ENCODE data around the gene THOC5.
"Not testable (repeated sequence)": the region's sequence is repeated elsewhere in the genome, so short reads cannot be mapped to it uniquely, and the experiment has no call there.

THOC5 gene

DNA sequence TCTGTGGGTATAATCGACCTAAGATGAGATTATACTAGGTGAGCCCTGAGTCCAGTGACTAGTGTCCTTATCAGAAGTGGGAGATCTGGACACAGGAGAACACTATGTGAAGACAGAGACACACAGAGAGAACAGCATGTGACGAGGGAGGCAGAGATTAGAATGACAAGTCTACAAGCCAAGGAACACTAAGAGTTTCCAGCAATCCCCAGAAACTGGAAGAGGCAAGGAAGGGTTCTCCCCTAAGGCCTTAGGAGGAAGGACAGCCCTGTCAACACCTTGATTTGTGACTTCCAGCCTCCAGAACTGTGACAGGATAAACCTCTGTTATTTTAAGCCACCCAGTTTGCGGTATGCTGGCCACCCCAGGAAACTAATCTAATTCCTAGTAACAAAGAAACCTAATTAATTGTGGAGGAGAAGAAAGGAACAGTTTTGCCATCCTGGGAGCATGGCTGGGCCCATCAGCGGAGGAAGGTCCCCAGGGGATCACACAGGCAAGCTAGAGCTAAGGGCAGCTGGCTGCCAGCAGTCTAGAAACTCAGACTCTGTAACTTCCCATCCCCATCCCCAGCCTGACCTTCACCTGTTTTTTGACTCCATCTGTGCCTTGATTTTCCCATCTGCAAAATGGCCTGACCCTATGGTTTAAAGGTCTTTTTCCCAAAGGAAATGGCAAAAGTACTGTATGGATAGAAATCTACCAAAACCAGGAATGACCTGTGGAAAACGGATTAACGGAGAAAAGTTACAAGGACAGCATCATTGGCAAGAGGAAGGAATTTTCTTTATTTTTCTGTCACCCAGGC, 10.3 kb upstream of the THOC5 start:
- in situ Hi-C loops (cut with HindIII; ENCODE audit: low sequenced_read_pairs) = no loop called here

DNA sequence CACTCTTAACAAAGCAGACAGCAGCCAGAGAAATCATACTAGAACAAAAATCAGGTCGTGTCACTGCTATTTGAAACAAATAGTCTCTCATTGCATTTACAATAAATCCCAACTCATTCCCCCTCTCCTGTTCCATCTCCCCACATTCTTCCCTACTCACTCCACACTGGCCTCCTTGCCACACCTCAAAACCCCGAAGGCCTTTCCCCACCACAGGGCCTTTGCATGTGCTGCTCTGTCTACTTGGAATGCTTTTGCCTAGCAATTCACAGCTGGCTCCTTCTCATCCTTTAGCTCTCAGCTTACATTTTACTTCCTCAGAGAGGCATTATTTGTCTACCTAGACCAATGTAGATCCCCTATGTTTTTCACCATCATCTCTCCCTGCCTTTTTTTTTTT, 6.3 kb upstream of the THOC5 start:
- in situ Hi-C loops (cut with HindIII; ENCODE audit: low sequenced_read_pairs) = no loop called here

DNA sequence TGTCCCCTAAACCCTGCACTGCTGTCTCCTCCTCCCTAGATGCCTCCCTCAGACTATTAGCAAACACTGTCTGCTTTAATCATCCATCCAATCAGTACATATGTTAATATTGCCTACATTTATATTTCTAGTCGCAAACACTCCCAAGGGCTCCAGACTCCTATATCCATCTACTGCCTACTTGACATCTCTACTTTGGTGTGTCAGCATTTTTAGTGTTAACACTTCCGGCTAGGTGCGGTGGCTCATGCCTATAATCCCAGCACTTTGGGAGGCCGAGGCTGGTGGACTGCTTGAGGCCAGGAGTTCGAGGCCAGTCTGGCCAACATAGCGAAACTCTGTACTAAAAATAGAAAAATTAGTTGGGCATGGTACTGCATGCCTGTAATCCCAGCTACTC, 5.5 kb upstream of the THOC5 start:
- in situ Hi-C loops (cut with HindIII; ENCODE audit: low sequenced_read_pairs) = no loop called here

DNA sequence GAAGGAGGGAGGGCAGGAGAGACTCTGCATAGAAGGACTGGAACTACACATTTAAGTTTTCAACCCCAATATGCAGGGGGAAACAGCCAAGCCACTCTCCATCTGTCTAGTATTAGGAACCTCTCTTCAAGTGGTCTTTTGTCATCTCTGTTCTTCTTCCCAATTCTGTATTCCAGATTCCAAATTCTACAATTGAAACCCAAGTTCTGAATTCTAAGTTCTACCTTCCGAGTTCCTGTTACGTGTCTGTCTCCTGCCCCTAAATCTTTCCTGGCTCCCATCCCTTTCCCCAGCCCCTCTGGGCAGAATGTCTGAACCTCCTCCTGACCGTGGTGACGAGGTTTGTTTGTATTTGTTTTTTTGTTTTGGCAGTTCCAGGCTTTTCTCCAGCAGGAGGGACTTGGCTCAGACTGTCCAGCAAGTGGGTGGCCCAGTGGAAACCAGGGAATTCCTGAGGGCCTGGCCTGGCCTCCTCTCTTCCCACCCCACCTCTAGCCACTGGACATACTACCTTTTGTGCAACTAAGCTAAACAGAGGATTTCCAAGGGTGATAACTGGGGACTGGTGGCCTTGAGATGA, 1.6 kb upstream of the THOC5 start:
- in situ Hi-C loops (cut with HindIII; ENCODE audit: low sequenced_read_pairs) = no loop called here

DNA sequence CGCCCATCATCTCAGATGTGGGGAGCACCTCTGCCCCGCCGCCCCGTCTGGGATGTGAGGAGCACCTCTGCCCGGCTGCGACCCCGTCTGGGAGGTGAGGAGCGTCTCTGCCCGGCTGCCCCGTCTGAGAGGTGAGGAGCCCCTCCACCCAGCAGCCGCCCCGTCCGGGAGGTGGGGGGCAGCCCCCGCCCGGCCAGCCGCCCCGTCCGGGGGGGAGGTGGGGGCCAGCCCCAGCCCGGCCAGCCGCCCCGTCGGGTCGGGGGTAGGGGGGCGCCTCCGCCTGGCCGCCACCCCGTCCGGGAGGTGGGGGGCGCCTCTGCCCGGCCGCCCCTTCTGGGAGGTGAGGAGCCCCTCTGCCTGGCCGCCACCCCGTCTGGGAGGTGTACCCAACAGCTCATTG, 1.2 kb downstream of the THOC5 start:
- in situ Hi-C loops (cut with HindIII; ENCODE audit: low sequenced_read_pairs) = not testable (repeated sequence)

DNA sequence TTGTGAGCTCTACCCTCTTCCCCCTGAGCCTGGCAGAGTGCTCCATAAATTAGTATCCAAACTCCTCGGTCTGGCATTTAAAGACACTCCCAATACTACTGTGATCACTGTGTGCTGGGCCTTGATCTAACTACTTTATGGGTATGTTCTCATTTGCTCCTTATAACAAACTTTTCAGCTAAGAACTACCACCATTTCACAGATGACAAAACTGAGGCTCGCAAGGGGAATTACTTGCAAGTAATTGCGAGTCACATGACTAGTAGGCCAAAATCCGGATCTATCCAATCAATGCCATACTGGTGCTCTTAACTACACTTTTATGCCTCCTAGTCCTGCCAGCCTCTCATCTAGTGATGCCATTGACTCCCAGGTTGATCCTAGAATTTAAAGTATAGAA, 3.6 kb downstream of the THOC5 start:
- in situ Hi-C loops (cut with HindIII; ENCODE audit: low sequenced_read_pairs) = no loop called here

DNA sequence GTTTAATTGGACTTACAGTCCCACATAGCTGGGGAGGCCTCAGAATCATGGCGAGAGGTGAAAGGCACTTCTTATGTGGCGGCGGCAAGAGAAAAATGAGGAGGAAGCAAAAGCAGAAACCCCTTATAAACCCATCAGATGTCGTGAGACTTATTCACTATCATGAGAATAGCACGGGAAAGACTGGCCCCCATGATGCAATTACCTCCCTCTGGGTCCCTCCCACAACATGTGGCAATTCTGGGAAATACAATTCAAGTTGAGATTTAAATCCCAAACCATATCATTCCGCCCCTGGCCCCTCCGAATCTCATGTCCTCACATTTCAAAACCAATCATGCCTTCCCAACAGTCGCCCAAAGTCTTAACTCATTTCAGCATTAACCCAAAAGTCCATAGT, 8.5 kb downstream of the THOC5 start:
- in situ Hi-C loops (cut with HindIII; ENCODE audit: low sequenced_read_pairs) = not testable (repeated sequence)

DNA sequence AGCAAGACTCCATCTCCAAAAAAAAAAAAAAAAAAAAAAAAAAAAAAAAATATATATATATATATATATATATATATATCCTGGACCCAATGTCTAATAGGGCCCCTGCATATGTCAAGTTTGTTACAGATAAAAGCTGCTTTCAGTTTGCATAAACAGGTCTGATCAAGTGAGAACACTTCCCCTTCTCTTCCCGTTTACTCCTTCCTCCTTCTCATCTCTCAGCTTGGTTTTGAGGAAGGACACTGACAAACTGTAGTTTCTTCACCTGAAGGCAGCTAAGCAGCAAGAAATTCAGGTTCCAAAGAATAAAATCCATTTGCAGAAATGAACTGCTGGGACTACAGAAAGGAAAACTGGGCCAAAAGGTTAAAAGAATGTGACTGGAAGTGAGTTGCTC, 11.7 kb downstream of the THOC5 start:
- in situ Hi-C loops (cut with HindIII; ENCODE audit: low sequenced_read_pairs) = no loop called here

DNA sequence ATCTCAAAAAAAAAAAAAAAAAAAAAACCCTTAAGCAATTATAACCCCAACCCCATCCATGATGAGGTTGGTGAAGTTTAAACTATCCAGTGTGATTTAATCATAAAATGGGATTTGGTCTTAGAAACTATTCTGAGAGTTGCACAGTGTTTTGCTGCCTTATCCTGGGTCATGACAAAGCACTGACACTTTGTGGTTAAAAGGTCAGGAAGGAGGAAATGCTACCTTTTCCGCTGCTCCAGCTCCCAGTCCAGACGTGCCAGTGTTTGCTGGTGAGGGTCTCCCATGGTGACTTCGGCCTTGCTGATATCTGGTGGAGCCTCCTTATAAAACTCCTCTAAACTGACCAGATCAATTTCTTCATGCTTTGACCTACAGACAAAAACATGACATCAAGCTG, 14.5 kb downstream of the THOC5 start:
- in situ Hi-C loops (cut with HindIII; ENCODE audit: low sequenced_read_pairs) = no loop called here

DNA sequence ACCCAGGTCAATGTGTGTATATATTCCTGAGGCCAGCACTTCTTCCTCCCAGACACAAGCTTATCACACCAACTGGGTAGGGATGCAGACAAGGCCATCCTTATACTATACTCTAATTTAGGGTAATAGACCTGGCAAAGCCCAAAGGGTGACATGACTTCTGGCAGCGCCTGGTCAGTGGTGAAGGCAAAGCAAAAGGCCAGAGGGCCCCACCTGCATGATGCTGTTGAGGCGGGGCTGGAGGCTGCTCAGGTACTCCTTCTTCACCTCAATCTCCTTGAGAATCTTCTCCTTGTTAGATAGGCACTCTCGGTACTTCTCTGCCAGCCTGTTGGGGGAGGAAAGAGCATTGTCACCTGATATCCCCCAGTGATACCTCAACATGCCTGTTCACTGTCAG, 17.1 kb downstream of the THOC5 start:
- in situ Hi-C loops (cut with HindIII; ENCODE audit: low sequenced_read_pairs) = no loop called here

DNA sequence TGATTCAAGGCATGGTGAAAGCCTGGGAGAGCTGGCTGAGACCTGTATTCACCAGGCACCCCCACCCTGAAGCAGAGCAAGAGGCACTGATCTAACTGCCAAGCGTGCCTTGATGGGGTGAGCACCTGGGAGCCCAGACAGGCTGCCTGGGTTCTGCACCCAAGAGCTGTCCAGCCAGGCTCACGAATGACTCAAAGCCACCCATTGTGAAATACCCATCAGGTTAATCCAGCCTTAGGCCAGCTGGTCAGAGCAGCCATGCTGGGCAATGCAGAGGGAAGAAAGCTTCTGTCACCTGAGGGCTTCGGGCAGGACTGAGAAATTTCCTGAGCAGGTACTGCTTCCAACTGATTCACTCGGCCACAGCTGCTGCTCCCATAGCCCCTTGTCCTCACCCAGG, 22.1 kb downstream of the THOC5 start:
- in situ Hi-C loops (cut with HindIII; ENCODE audit: low sequenced_read_pairs) = no loop called here

DNA sequence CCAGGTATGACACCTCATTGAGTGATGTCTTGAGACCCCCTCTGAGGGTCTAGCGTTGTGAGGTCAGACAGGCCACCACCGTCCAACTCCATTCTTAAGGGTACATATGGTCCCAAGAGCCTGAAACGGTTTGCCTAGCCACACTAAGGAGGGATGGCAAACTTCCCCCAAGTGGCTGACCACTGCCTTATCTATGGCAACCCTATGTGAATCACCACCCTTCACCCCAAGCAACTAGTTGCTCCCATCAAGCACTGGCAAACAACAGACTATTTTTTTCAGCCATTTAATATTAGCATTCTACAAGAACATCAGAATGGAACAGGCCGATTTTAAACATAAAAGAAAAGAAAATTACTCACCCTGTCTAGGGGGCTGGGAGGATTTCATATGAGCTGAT, 22.8 kb downstream of the THOC5 start:
- in situ Hi-C loops (cut with HindIII; ENCODE audit: low sequenced_read_pairs) = no loop called here

DNA sequence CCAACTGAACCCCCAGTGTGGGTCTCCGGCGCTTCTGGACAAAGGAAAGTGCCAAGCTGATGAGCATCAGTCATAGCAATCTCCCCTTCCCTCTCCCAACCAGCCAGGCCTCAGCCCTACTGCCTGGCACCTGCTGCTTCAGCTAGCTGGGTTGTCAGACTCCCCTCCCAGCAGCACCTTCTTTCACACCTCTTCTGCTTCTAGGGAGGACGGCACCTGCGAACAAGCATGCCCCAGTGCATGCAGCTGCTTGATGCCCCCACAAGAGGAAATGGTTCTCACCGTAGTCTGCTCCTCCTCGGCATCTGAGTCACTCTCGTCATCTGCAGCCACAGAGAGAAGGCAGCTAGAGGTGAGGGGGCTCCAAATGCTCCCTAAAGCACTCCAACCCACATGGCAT, 25.4 kb downstream of the THOC5 start:
- in situ Hi-C loops (cut with HindIII; ENCODE audit: low sequenced_read_pairs) = no loop called here

DNA sequence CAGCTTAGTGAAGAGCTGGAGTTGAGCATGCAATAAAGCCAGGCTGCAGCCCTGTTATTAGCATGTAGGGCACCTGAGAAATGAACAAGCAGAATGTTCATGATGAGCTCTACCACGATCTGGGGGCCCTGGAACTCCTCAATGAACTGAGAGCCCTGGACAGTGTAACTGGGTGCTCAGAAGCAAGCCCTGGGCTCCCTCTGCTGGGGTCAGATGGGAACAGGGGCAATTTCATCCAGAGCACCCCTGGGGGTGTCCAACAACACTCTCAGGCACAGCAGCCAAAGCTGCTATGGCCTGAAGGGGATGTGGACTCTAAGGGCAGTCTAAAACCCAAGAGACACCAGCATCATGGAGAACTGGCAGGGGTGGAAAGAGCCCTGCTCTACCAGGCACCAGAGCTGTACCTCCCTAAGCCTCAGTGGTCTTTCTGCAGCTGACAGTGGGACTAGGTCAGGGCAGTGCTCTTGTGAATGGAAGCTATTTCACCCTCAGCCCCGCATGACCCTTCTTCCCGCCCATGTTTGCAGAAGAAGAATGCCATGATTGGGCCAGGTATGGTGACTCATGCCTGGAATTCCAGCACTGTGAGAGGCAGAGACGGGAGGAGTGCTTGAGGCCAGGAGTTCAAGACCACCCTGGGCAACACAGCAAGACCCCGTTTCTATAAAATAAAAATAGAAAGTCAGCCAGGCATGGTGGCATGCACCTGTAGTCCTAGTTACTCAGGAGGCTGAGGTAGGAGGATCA, 28.9 kb downstream of the THOC5 start:
- in situ Hi-C loops (cut with HindIII; ENCODE audit: low sequenced_read_pairs) = no loop called here

DNA sequence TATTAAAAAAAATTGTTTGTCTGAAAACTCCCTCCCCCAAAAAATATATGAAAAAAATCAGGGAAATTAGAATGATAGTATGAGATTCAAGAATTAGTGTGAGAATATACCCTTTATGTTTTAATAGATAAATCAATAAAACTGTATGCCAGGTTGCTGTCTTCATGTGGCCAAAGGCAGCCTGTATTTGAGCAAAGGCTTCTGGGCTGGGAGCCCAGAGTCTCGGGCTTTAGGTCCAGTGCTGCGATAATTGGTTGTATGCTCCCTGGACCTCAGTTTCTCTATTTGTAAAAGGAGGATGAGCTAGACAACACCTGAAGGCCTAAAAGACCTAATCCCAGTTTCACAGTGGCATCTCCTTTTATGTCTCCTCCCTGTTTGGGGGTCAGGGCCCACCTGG, 29.8 kb downstream of the THOC5 start:
- in situ Hi-C loops (cut with HindIII; ENCODE audit: low sequenced_read_pairs) = no loop called here

DNA sequence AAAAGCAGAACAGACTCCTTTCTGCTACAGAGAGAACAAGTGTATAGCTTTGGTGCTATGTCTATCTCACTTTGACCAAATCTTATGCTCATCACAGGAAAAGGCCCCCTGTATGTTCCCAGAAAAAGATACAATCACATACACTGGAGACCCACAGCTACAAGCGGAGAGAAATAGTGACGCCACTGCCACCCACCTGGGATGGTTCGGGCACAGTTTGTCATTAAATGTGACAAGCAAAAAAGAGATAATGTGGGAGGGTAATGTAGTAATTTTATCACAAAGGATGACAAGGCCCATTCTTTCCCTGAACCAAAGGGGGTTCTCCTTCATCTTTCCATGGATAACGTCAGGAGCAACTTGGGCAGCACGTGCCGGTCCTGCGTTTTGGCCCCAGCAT, 32.0 kb downstream of the THOC5 start:
- in situ Hi-C loops (cut with HindIII; ENCODE audit: low sequenced_read_pairs) = no loop called here

DNA sequence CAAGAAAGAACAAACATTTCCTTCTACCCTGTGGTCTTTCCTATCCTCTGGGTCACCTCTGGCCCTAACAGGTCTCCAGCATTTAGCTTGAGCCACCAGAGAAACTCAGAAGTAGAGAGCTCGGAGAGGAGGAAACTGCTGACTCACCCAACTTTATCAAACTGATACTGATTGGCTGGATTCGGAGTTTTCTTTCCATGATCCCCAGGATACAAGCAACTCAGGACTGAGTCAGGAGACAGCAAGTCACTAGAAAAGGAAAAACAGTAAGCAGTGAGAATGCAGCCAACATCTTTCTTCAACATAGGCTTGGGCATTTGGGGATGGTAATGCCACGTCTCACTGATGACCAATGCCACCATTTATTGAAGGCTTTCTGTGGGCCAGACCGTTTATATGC, 32.7 kb downstream of the THOC5 start:
- in situ Hi-C loops (cut with HindIII; ENCODE audit: low sequenced_read_pairs) = no loop called here

DNA sequence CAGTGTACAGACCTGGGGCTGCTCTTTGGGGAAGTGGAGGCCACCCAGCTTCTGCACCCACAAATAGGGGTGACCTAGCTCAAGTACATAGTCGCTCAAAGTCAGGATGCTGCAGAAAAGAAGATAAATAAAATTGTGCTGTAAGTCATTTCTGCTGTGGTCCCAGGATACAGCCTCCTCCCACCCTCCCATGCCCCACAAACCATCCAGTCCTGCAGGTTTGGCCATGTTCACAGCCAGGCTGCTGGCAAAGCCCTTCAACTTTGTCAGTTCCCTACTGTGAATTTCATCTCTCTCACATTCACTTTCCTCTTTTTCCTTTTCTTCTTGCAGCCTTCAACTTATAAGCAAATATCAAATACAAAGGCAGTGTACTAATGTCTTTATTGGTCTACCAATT, 33.6 kb downstream of the THOC5 start:
- in situ Hi-C loops (cut with HindIII; ENCODE audit: low sequenced_read_pairs) = no loop called here

DNA sequence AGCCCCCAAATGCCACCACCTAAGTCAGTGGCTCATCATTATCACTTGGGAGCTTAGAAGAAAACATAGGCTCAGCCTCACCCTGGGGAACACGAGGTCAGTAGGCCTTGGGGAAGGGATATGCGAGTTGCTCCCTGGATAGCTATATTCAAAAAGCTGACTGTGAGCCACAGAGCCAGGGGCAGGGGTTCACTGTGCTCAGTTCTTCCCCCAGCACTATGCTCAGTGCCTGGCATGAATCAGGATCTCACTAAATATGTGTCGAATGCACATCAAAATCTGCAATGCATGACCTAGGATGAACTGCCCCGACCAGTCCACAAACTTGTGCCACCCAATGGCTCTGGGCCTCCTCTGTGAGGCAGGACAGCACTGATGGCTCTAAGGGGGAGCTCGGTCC, 35.1 kb downstream of the THOC5 start:
- in situ Hi-C loops (cut with HindIII; ENCODE audit: low sequenced_read_pairs) = no loop called here

DNA sequence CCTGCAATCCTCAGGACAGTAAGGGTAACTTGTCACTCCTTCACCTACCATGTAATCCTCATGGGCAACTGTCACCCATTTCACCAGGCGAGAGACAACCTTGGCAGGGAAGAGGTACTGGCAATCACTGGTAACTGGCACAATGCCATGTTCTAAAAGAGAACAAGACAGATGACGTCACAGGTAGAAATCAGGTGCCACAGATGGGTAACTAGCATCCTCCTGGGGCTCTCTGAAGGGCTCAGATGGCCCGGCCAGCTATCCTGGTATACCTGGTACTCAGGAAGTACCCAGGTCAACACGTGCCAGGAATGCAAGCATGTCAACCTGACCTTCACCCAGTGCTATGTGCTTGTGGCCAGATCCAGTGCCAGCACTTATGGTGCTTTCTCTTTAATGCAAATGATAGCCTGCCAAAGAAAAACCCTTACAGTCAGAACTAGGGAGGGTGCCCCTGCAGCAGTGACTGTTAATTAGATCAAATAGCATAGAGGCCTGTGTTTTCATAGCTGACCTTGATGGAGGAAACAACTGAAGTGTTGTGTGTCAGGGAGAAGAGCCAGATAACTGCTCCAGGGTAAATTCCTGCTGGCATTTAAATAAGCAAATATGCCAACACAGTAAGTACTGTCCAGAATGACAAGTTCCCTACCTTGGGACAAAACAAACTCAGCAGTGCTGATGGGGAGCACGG, 36.2 kb downstream of the THOC5 start:
- in situ Hi-C loops (cut with HindIII; ENCODE audit: low sequenced_read_pairs) = no loop called here

DNA sequence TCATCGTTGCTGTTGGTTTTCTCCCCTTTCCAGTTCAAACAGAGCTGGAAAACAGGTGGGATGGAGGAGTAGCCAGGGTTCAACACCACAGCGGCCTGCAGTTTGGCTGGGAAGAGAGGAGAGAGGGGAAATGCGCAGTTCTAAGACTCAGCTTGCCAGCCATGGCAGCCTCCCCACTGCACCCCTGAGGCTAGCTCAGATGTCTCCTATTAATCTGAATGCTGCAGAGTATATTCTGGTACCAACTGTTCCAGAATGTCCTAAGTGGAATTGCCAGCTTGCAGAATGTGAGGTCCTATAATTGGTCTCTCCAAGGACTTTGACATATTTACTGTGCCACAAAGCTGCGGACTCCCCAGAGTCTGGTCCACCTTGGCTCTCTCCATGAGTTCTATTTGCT, 41.5 kb downstream of the THOC5 start:
- in situ Hi-C loops (cut with HindIII; ENCODE audit: low sequenced_read_pairs) = no loop called here
